ENCODE data around the gene IMPA2.

GRCh38 chr18:12079491-12080237, 98.4 kb downstream of the IMPA2 start:
- TF ChIP-seq RFX5 (IDR thresholded peaks at IDR 0.05; ENCODE audit: low read depth, low read length), result no peak
- no peak for TF ChIP-seq EZH2 (IDR thresholded peaks at IDR 0.05; ENCODE audit: borderline replicate concordance, control insufficient read depth, low read depth, low read length)
- TF ChIP-seq EGR1 (IDR thresholded peaks at IDR 0.05; ENCODE audit: borderline replicate concordance in 1 of 2, low read depth in 2 of 2, low read length in 2 of 2), result no peak
- TF ChIP-seq, protein P1, sequence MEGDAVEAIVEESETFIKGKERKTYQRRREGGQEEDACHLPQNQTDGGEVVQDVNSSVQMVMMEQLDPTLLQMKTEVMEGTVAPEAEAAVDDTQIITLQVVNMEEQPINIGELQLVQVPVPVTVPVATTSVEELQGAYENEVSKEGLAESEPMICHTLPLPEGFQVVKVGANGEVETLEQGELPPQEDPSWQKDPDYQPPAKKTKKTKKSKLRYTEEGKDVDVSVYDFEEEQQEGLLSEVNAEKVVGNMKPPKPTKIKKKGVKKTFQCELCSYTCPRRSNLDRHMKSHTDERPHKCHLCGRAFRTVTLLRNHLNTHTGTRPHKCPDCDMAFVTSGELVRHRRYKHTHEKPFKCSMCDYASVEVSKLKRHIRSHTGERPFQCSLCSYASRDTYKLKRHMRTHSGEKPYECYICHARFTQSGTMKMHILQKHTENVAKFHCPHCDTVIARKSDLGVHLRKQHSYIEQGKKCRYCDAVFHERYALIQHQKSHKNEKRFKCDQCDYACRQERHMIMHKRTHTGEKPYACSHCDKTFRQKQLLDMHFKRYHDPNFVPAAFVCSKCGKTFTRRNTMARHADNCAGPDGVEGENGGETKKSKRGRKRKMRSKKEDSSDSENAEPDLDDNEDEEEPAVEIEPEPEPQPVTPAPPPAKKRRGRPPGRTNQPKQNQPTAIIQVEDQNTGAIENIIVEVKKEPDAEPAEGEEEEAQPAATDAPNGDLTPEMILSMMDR (IDR thresholded peaks at IDR 0.05 in 2 of 3, conservative IDR thresholded peaks at IDR 0.05 in 1 of 3; ENCODE audit: control insufficient read depth in 2 of 3, extremely low read depth in 1 of 3, insufficient read depth in 1 of 3, low read depth in 3 of 3, low read length in 3 of 3), result no peak
- no peak for TF ChIP-seq JUND (IDR thresholded peaks at IDR 0.05; ENCODE audit: low read depth, low read length)
- no peak for TF ChIP-seq MAX (IDR thresholded peaks at IDR 0.05; ENCODE audit: low read depth, low read length)
- TF ChIP-seq, protein P2, sequence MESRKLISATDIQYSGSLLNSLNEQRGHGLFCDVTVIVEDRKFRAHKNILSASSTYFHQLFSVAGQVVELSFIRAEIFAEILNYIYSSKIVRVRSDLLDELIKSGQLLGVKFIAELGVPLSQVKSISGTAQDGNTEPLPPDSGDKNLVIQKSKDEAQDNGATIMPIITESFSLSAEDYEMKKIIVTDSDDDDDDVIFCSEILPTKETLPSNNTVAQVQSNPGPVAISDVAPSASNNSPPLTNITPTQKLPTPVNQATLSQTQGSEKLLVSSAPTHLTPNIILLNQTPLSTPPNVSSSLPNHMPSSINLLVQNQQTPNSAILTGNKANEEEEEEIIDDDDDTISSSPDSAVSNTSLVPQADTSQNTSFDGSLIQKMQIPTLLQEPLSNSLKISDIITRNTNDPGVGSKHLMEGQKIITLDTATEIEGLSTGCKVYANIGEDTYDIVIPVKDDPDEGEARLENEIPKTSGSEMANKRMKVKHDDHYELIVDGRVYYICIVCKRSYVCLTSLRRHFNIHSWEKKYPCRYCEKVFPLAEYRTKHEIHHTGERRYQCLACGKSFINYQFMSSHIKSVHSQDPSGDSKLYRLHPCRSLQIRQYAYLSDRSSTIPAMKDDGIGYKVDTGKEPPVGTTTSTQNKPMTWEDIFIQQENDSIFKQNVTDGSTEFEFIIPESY (IDR thresholded peaks at IDR 0.05), result no peak
- TF ChIP-seq POLR2A (IDR thresholded peaks at IDR 0.05; ENCODE audit: low read depth, low read length), result no peak
- no peak for TF ChIP-seq GABPA (IDR thresholded peaks at IDR 0.05; ENCODE audit: low read depth)
- TF ChIP-seq RAD21 (IDR thresholded peaks at IDR 0.05; ENCODE audit: insufficient read depth, low read depth, low read length), result no peak
- TF ChIP-seq SIN3A (IDR thresholded peaks at IDR 0.05; ENCODE audit: low read depth, low read length), result no peak

Data from GM12878 (cell line).